ENCODE data around the gene LDLRAD4. TPM values are rescaled to one million over a fixed set of nuclear protein-coding genes. Genes with fewer than 3 reads are reported as not detected.
A peak's percentile ranks its signal among the peaks of the same experiment; 100 is the strongest.

LDLRAD4 gene
- total and polyA plus RNA-seq, 9 of the 15 experiments (the other 6 are each of a cell fraction or from before 2014, with no cell fraction given) = 0.01 TPM; not detected in 8

- no peaks in the 10 kb centered on the region; the same call in 1 of the 2 replicates for H3K9me3 ChIP-seq (replicated peaks; ENCODE audit: control insufficient read depth, insufficient read depth, low read depth, low read length)
- TF ChIP-seq RFX1 (IDR thresholded peaks at IDR 0.05) (peak; percentile 63), ZNF175 (CRISPR knock-in tag; IDR thresholded peaks at IDR 0.05; ENCODE audit: low read depth) (no peak), PYGO2 (tag; IDR thresholded peaks at IDR 0.05) (no peak)
- CTCF ChIA-PET (ENCODE audit: low intra/inter-chr PET ratio) = no interaction called here
- no peaks in the 10 kb centered on the region for H3K9me1 ChIP-seq (ENCODE audit: control insufficient read depth, insufficient read depth, low read length)
- no peak overlapping the region for H3K4me2 ChIP-seq (ENCODE audit: insufficient read depth, low read length)
- peaks cover 3 to 4% of the 10 kb centered on the region in 2 experiments; a peak in 2 of 5 replicates for H3K27me3 ChIP-seq (ENCODE audit: control insufficient read depth in 2 of 2, insufficient read depth in 2 of 2, low read length in 2 of 2)
- ATAC-seq (no peak), DNase-seq (ENCODE audit: extremely low read depth in 1 of 4, low spot score in 3 of 4) (no peak), FAIRE-seq (no peak)
- no peaks in the 10 kb centered on the region for H3K36me3 ChIP-seq (ENCODE audit: control insufficient read depth, insufficient read depth, low read length)
- intact Hi-C loops (cut with micrococcal nuclease) (no loop called here), in situ Hi-C loops (cut with MboI) (no loop called here)
- no peaks in the 10 kb centered on the region for H3K4me1 ChIP-seq (replicated peaks in 1 of 2; ENCODE audit: control insufficient read depth in 2 of 2, insufficient read depth in 2 of 2, low read length in 2 of 2)
- BruUV-seq (replicated peaks) = no TSS peak
- no peak overlapping the region for H3K4me3 ChIP-seq
- WGBS (ENCODE audit: insufficient coverage, low coverage, missing lambda C conversion rate) = under 1% methylated on average over 7 of the region's 7 CpGs
- no peak overlapping the region for H3K9ac ChIP-seq (ENCODE audit: insufficient read depth in 1 of 2, low read depth in 2 of 2, low read length in 2 of 2)
- H3K79me2 ChIP-seq (ENCODE audit: control insufficient read depth, insufficient read depth, low read length) = no peaks in the 10 kb centered on the region
- H3K27ac ChIP-seq (ENCODE audit: extremely low read depth, low read depth, low read length) = no peak overlapping the region
- no peak overlapping the region for H2AFZ ChIP-seq (ENCODE audit: low read depth, low read length)
- H4K20me1 ChIP-seq (replicated peaks; ENCODE audit: control insufficient read depth, insufficient read depth, low read length) = no peaks in the 10 kb centered on the region; the same call in 1 of the 2 replicates
- POLR2A ChIA-PET = no interaction called here
Measured at GRCh38 chr18:13424363-13424762, 205.8 kb downstream of the LDLRAD4 start.

GRCh38 chr18:13425357-13426091, 207.0 kb downstream of the LDLRAD4 start:
- H3K9me1 ChIP-seq (ENCODE audit: control insufficient read depth, insufficient read depth, low read length) = no peaks in the 10 kb centered on the region
- H3K9me3 ChIP-seq (replicated peaks; ENCODE audit: control insufficient read depth, insufficient read depth, low read depth, low read length) = no peaks in the 10 kb centered on the region; the same call in 1 of the 2 replicates
- H3K36me3 ChIP-seq (ENCODE audit: control insufficient read depth, insufficient read depth, low read length) = no peaks in the 10 kb centered on the region
- no TSS peak for BruUV-seq (replicated peaks)
- in situ Hi-C loops (cut with MboI) (no loop called here), intact Hi-C loops (cut with micrococcal nuclease) (no loop called here)
- DNase-seq (ENCODE audit: extremely low read depth in 1 of 4, low spot score in 3 of 4) (no peak), ATAC-seq (no peak), FAIRE-seq (no peak)
- H2AFZ ChIP-seq (ENCODE audit: low read depth, low read length) = no peak overlapping the region
- H3K4me1 ChIP-seq (replicated peaks in 1 of 2; ENCODE audit: control insufficient read depth in 2 of 2, insufficient read depth in 2 of 2, low read length in 2 of 2) = no peaks in the 10 kb centered on the region
- WGBS (ENCODE audit: insufficient coverage, low coverage, missing lambda C conversion rate) = 4% methylated on average over 14 of the region's 16 CpGs
- H3K9ac ChIP-seq (ENCODE audit: insufficient read depth in 1 of 2, low read depth in 2 of 2, low read length in 2 of 2) = no peak overlapping the region
- TF ChIP-seq SPI1 (IDR thresholded peaks at IDR 0.05; ENCODE audit: borderline replicate concordance, low read depth, low read length) = peak; percentile 12; the same call in 1 of the 2 replicates
- TF ChIP-seq CEBPG (CRISPR knock-in tag; IDR thresholded peaks at IDR 0.05) = no peak
- no peak for TF ChIP-seq CEBPG (tag; conservative IDR thresholded peaks at IDR 0.05 in 1 of 2, IDR thresholded peaks at IDR 0.05 in 1 of 2)
- ChIA-PET CTCF (ENCODE audit: low intra/inter-chr PET ratio) (no interaction called here), POLR2A (no interaction called here)
- H3K27ac ChIP-seq (ENCODE audit: extremely low read depth, low read depth, low read length) = no peak overlapping the region
- no peaks in the 10 kb centered on the region; the same call in 1 of the 2 replicates for H4K20me1 ChIP-seq (replicated peaks; ENCODE audit: control insufficient read depth, insufficient read depth, low read length)
- H3K4me2 ChIP-seq (ENCODE audit: insufficient read depth, low read length) = no peak overlapping the region
- H3K79me2 ChIP-seq (ENCODE audit: control insufficient read depth, insufficient read depth, low read length) = no peaks in the 10 kb centered on the region
- H3K4me3 ChIP-seq = no peak overlapping the region
- peaks cover 0 to 4% of the 10 kb centered on the region in 2 experiments; a peak in 1 of 5 replicates for H3K27me3 ChIP-seq (ENCODE audit: control insufficient read depth in 2 of 2, insufficient read depth in 2 of 2, low read length in 2 of 2)

Data from K562 (cell line).